IPS DF 19.7 (cell line): ENCODE results near the gene PKD2L1.
"Not testable (repeated sequence)": the region's sequence is repeated elsewhere in the genome, so short reads cannot be mapped to it uniquely, and the experiment has no call there.

Source experiments
- DNase-seq: peaks from one replicate; pipeline ENCODE4 v3.0.0-alpha.2; 2013; ENCODE audit warnings: low read depth, low spot score

Gene PKD2L1

GRCh38 chr10:100333661-100334440 lies 3.8 kb upstream of the PKD2L1 start:
- DNase-seq = no peak

GRCh38 chr10:100333106-100333505 lies 3.1 kb upstream of the PKD2L1 start:
- DNase-seq = no peak

DNA sequence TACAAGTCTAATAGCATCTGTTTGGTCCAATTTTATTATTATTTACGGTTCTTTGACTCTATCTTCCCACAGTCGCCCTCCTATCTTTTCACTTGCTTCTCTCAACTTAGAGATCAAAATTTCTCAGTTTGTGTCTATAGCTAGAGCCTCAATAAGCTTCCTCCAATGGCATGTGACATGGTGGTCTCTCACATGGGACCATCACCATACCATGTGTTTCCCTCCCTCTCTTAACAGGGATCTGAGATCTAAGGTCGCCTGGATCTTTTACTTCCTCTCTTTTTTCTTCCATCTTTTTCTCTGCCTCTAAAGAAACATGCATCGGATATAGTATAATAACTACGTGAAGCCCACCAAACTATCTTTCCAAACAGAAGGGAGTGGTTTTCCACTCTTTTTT lies 1.8 kb downstream of the PKD2L1 start:
- no peak for DNase-seq

GRCh38 chr10:100327718-100328009 lies 2.4 kb downstream of the PKD2L1 start:
- DNase-seq = no peak

DNA sequence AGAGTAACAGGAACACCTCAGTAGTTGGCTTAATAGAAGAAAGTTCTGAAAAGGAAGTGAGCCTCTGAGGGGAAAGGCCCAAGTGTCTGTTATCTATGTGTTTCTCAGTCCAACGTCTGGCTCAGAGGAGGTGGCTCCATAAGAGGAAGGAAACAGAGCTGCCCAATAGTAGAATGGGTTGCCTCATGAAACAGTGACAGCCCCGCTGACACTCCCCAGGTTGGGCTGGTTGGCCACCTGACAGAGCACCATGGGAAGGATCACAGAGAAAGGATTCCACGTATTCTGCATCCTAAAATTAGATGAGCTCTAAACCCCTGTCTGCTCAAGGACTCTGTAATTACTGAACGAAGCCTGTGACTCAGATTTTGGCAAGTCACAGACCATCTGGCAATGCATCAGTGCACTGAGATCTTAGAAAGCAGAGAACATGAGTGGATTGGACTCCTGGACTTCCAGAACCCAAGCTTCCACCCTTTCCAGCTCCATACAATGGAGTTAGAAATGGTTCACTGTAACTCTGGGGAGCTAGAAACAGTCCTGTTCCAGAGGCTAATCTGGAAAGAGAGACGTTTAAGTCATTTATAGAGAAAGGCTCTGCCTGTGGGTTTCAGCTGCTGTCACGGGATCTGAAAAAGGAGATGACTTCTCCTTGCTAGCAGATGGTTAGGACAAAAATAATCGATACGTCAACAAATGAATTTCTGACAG lies 2.9 kb downstream of the PKD2L1 start:
- DNase-seq = no peak

- DNase-seq = no peak
Observed at GRCh38 chr10:100325158-100325557, 4.9 kb downstream of the PKD2L1 start.

GRCh38 chr10:100319707-100320402 lies 10.2 kb downstream of the PKD2L1 start:
- DNase-seq = no peak

- DNase-seq = no peak
Observed at GRCh38 chr10:100318207-100318606, 11.8 kb downstream of the PKD2L1 start.

- no peak for DNase-seq
Observed at GRCh38 chr10:100315615-100316014, 14.4 kb downstream of the PKD2L1 start.

DNA sequence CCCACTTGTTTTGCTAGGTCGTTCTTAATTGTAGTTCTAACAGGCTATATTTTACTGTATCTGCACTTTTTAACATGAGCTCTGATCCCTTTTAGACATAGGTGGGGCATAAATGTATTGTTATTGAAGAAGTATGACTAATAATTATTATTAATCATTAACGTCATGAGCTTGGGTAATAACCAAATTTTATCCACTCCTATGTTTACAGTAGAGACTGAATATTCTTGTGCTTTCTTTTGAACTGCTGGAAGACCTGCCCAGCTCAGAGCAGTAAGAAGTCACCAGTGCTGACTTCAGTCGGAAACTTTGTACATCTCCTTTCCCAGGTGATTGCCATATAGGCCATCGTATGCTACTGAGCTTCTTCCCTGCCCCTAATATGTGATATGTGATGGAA lies 18.7 kb downstream of the PKD2L1 start:
- no peak for DNase-seq

DNA sequence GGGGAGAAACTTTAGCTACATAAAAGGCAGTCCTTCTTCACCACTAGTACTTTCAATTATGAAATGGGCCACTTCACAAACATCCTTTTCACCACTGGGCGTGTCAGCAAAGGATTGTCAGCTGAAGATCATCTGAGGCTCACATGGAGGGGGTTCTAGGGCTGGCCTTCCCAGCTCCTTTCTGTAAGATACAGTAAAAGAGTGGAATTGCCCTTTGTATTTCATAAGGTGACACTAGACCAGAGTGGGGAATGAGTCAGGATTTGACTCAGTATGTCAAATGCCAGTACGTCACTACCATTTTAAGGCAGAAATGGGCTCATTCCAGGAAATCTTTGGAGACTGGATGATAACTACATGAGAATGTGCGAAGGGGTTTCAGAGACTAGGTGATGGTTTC lies 22.3 kb downstream of the PKD2L1 start:
- no peak for DNase-seq

- DNase-seq = no peak
Observed at GRCh38 chr10:100306861-100307260, 23.2 kb downstream of the PKD2L1 start.

GRCh38 chr10:100304414-100304813 lies 25.6 kb downstream of the PKD2L1 start:
- DNase-seq = no peak

GRCh38 chr10:100303724-100304319 lies 26.2 kb downstream of the PKD2L1 start:
- DNase-seq = peak; percentile 12

- DNase-seq = peak; percentile 80
Observed at GRCh38 chr10:100301123-100301522, 28.9 kb downstream of the PKD2L1 start.

DNA sequence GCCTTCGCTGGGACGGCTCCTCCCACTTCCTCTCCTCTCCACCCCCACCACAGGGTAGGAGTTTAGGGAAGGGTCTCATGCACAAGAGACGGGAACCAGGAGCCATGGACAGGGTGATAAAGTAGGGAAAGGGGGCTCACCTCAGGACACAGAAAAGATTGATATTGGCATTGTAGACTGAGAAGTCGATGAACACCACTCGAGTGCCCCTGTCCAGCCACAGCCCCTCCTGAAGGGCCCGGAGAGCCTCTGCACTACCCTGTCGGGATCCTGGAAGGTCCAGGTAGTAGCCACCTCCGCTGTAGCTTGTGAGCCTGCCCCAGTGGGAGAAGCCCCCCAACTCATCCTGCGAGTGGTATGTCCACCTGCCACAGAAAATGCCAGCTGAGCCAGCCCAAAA lies 32.8 kb downstream of the PKD2L1 start:
- no peak for DNase-seq

- DNase-seq = no peak
Observed at GRCh38 chr10:100293066-100293465, 37.0 kb downstream of the PKD2L1 start.

GRCh38 chr10:100292300-100292699 lies 37.7 kb downstream of the PKD2L1 start:
- not testable (repeated sequence) for DNase-seq

DNA sequence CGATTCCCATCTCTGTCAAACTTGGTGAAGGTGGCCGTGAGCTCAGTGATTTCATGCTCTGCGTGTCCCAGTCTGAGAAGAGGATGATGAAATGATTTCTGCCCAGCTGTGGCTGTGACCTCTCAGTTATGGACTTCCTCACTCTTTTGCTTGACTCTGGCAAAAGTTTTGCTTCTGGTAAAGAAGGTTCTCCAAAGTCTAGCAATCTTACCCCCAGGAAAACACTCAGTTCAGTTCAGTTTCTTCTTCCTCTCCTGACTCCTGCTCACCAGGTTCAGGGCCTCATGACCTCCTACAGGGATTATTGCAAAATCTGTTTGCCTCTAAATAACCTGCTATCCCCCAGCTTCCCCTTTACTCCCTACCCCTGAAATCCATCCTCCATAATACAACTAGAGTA lies 38.7 kb downstream of the PKD2L1 start:
- DNase-seq = no peak

DNA sequence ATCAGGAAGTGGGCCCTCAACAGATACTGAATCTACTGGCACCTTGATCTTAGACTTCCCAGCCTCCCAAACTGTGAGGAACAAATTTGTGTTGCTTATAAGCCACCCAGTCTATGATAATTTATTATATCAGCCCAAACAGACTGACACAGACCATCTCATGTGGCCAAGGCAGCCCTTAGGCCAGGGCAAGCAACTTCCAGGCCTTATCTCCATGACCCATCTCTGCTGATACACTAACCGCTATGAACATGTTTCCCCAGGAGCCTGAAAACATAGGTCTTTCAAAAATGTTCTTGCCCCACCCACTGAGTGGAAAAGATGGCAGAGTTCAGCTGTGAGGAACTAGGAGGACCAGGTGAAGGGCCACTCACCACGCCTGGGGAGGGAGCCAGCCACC lies 40.4 kb downstream of the PKD2L1 start:
- DNase-seq = no peak

GRCh38 chr10:100288196-100288595 lies 41.8 kb downstream of the PKD2L1 start:
- DNase-seq = no peak

DNA sequence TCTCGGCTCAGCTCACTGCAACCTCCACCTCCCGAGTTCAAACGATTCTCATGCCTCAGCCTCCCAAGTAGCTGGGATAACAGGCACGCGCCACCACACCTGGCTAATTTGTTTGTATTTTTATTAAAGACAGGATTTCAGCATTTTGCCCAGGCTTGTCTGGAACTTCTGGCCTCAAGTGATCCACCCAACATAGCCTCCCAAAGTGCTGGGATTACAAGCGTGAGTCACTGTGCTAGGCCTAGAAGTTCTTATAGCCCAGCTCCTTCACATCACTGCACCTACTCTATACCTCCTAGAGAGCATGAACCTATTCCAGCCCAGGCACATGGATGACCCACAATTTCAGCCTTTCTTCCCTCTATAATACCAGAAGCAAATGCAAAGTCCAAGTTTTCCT lies 42.3 kb downstream of the PKD2L1 start:
- no peak for DNase-seq
